ENCODE data around the gene TRIM4.

DNA sequence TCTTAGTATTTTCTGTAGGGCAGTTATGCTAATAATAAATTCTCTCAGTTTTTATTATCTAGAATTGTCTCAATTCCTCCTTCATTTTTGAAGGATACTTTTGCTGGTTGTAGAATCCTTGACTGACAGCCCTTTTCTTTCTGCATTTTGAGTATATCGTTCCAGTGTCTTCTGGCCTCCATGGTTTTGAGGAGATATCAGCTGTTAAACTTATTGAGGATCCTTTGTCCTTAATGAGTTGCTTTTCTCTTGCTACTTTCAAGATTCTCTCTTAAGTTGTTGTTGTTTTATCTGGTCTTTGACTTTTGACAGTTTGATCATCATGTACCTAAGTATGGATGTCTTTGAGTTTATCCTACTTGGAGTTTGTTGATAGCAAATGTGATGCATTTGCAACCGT, 19.0 kb upstream of the TRIM4 start:
- TF ChIP-seq, protein P1, sequence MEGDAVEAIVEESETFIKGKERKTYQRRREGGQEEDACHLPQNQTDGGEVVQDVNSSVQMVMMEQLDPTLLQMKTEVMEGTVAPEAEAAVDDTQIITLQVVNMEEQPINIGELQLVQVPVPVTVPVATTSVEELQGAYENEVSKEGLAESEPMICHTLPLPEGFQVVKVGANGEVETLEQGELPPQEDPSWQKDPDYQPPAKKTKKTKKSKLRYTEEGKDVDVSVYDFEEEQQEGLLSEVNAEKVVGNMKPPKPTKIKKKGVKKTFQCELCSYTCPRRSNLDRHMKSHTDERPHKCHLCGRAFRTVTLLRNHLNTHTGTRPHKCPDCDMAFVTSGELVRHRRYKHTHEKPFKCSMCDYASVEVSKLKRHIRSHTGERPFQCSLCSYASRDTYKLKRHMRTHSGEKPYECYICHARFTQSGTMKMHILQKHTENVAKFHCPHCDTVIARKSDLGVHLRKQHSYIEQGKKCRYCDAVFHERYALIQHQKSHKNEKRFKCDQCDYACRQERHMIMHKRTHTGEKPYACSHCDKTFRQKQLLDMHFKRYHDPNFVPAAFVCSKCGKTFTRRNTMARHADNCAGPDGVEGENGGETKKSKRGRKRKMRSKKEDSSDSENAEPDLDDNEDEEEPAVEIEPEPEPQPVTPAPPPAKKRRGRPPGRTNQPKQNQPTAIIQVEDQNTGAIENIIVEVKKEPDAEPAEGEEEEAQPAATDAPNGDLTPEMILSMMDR (IDR thresholded peaks at IDR 0.05): no peak
- TF ChIP-seq EP300 (IDR thresholded peaks at IDR 0.05) (no peak), POLR2A (IDR thresholded peaks at IDR 0.05) (no peak)
